GM23248 (cell line): Measurements from ENCODE around the gene COQ4. TPM values are rescaled to one million over a fixed set of nuclear protein-coding genes. Genes with fewer than 3 reads are reported as not detected.
A peak's percentile ranks its signal among the peaks of the same experiment; 100 is the strongest.

Source experiments
- DNase-seq: peaks from one replicate; pipeline ENCODE4 v3.0.0-alpha.2; 2015
- H2AFZ ChIP-seq: fragments of 200-600 bp; sonication (generic); 2 replicates; pipeline ENCODE4 v1.6.1; 2016; ENCODE audit warnings: antibody characterized with exemption
- H3F3A ChIP-seq: fragments of 200-600 bp; sonication (generic); 2 replicates; pipeline ENCODE4 v1.6.1; 2016; ENCODE audit warnings: mild to moderate bottlenecking, antibody characterized with exemption, mixed run types; ENCODE audit not compliant: insufficient read depth
- H3K27ac ChIP-seq: fragments of 200-600 bp; sonication (generic); 2 replicates; pipeline ENCODE4 v1.5.1; 2016; ENCODE audit warnings: mild to moderate bottlenecking
- H3K27me3 ChIP-seq: fragments of 200-600 bp; sonication (generic); replicated peaks from 2 replicates; pipeline ENCODE4 v1.6.1; 2016; ENCODE audit warnings: mild to moderate bottlenecking; ENCODE audit not compliant: insufficient read depth
- H3K36me3 ChIP-seq: fragments of 200-600 bp; sonication (generic); 2 replicates; pipeline ENCODE4 v1.6.1; 2016; ENCODE audit warnings: low read depth, mild to moderate bottlenecking
- H3K4me1 ChIP-seq: fragments of 200-600 bp; sonication (generic); 2 replicates; pipeline ENCODE4 v1.6.1; 2016; ENCODE audit warnings: mild to moderate bottlenecking; ENCODE audit not compliant: insufficient read depth
- H3K4me2 ChIP-seq: fragments of 200-600 bp; sonication (generic); one replicate; pipeline ENCODE4 v1.6.1; 2016; ENCODE audit warnings: mild to moderate bottlenecking; ENCODE audit not compliant: unreplicated experiment
- H3K4me3 ChIP-seq: fragments of 200-600 bp; sonication (generic); 2 replicates; pipeline ENCODE4 v1.5.1; 2016; ENCODE audit warnings: mild to moderate bottlenecking
- H3K79me2 ChIP-seq: fragments of 200-600 bp; sonication (generic); 2 replicates; pipeline ENCODE4 v1.6.1; 2016; ENCODE audit warnings: mild to moderate bottlenecking; ENCODE audit not compliant: insufficient read depth
- H3K9ac ChIP-seq: fragments of 200-600 bp; sonication (generic); 2 replicates; pipeline ENCODE4 v1.6.1; 2016; ENCODE audit warnings: mild to moderate bottlenecking
- H3K9me2 ChIP-seq: fragments of 200-600 bp; sonication (generic); 2 replicates; pipeline ENCODE4 v1.6.1; 2016; ENCODE audit warnings: mixed run types, mild to moderate bottlenecking, moderate library complexity; ENCODE audit not compliant: insufficient read depth
- H3K9me3 ChIP-seq: fragments of 200-600 bp; sonication (generic); one replicate; pipeline ENCODE4 v1.6.1; 2017; ENCODE audit warnings: low read depth
- H4K20me1 ChIP-seq: fragments of 200-600 bp; sonication (generic); 2 replicates; pipeline ENCODE4 v1.6.0; 2016; ENCODE audit not compliant: insufficient read depth
- EZH2 ChIP-seq: fragments of 200-600 bp; sonication (generic); IDR thresholded peaks from 2 replicates; pipeline ENCODE4 v1.6.1; 2018; ENCODE audit warnings: antibody characterized with exemption, mild to moderate bottlenecking; ENCODE audit not compliant: insufficient read depth, poor library complexity, severe bottlenecking
- EZH2phosphoT487 ChIP-seq: fragments of 200-600 bp; sonication (generic); IDR thresholded peaks from 2 replicates; pipeline ENCODE4 v1.6.1; 2018; ENCODE audit warnings: antibody characterized with exemption, moderate library complexity, mild to moderate bottlenecking, low read depth; ENCODE audit not compliant: insufficient read depth
- WGBS, 2 experiments: methylation state at CpG; one replicate each; pipeline ENCODE4 v1.1.6; 2015 to 2017; ENCODE audit warnings: low lambda C conversion rate in 2 of 2, low coverage in 1 of 2; ENCODE audit errors: missing lambda C conversion rate in 2 of 2; 5-methylcytosine and 5-hydroxymethylcytosine counted together
- in situ Hi-C: fragments of 300-500 bp; cut with MboI; formaldehyde crosslinking; loops from 2 replicates; pipeline ENCODE4 v1.15.0; 2020
- polyA plus RNA-seq: library from polyadenylated mRNA; unstranded; fragments of >200 nt; fragmentation: Nextera tagmentation; extraction: Ambion mirVana; gene quantifications from 2 replicates; pipeline ENCODE4 v1.2.1, GENCODE V29; 2016
- total RNA-seq: library from RNA; depleted of rRNA; stranded (reverse); fragments of >200 nt; shearing (Covaris generic); gene quantifications from 2 replicates; pipeline ENCODE4 v1.2.3, GENCODE V29; 2014

COQ4 gene
- total and polyA plus RNA-seq, 2 experiments from 2014 or later: 34.1 to 46.8 TPM

DNA sequence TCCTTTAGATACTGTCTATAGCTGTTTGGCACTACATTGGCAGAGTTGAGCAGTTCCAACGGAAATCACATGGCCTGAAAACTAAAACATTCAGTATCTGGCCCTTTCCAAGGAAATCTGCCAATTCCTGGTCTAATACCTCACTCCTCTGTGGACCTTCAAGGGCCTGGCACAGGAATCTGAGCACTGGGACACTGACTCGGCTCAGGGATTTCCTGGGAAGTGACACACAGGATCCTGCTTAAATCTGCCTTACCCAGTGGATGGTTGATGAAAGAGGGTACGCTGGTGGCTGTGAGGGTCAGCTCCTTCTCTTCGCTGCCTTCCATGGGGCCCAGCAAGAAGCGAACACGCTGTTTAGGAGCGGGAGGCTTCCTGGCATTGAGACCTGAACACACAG is 1.3 kb upstream of the COQ4 start:
- no peaks in the 10 kb centered on the region for H3K27me3 ChIP-seq
- in situ Hi-C loops: no loop called here
- 61 to 68% methylated on average over 7 of the region's 7 CpGs for WGBS, 2 experiments
- no peaks in the 10 kb centered on the region for H3K9me3 ChIP-seq
- peak; percentile 6 for DNase-seq
- H2AFZ ChIP-seq: no peak overlapping the region
- H3K4me2 ChIP-seq: peak overlapping the region; percentile 83
- peak overlapping the region; percentile 89; the same call in 1 of the 2 replicates for H3K27ac ChIP-seq
- no peaks in the 10 kb centered on the region for H3K9me2 ChIP-seq
- no peak for TF ChIP-seq EZH2phosphoT487
- no peak for TF ChIP-seq EZH2
- H4K20me1 ChIP-seq: no peaks in the 10 kb centered on the region
- no peaks in the 10 kb centered on the region for H3K36me3 ChIP-seq
- H3K4me3 ChIP-seq: peak overlapping the region; percentile 92
- peak overlapping the region; percentile 88 for H3K9ac ChIP-seq
- H3K79me2 ChIP-seq: peaks cover 57% of the 10 kb centered on the region
- H3F3A ChIP-seq: peaks cover 11% of the 10 kb centered on the region; the same call in 1 of the 2 replicates
- H3K4me1 ChIP-seq: peaks cover 13% of the 10 kb centered on the region

- 0 out of 2 replicates have a peak, but pooled peaks cover under 1% of the 10 kb centered on the region for H3K36me3 ChIP-seq
- H4K20me1 ChIP-seq: no peaks in the 10 kb centered on the region
- H3K9me3 ChIP-seq: no peaks in the 10 kb centered on the region
- H3K79me2 ChIP-seq: peaks cover 60% of the 10 kb centered on the region
- no peaks in the 10 kb centered on the region for H3K27me3 ChIP-seq
- peak overlapping the region; percentile 89 for H3K27ac ChIP-seq
- no peaks in the 10 kb centered on the region for H3K9me2 ChIP-seq
- 1 to 2% methylated on average over 21 of the region's 21 CpGs for WGBS, 2 experiments
- in situ Hi-C loops: no loop called here
- peak overlapping the region; percentile 92 for H3K4me3 ChIP-seq
- DNase-seq: no peak
- peaks cover 13% of the 10 kb centered on the region for H3K4me1 ChIP-seq
- peak overlapping the region; percentile 83 for H3K4me2 ChIP-seq
- H3K9ac ChIP-seq: peak overlapping the region; percentile 88
- peaks cover 11% of the 10 kb centered on the region; the same call in 1 of the 2 replicates for H3F3A ChIP-seq
- TF ChIP-seq EZH2 (no peak), EZH2phosphoT487 (no peak)
- H2AFZ ChIP-seq: peak overlapping the region; percentile 92
Observed at GRCh38 chr9:128321879-128322403, 698 bp upstream of the COQ4 start.

DNA sequence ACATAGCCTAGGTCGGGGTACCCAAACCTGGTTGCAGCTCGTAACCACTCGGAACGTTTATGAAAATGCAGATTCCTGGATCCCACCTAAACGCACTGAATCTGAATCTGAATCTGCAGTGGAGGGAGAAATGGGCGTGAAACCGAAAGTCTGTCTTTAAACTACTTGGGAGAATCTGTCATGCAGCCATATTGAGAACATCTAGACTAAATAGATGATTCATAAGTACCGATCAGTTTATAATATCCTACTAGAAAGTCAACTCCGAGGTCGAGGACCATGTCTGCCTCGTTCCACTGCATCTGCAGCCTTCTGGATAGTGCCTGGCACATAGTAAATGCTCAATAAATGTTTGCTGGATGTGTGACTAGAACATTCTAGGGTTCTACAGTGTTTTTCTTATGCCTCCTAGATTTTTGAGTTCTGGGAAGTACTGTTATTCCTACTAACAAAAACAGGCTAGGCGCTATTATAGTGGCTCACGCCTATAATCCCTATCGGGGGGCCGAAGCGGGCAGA is 632 bp downstream of the COQ4 start:
- no peaks in the 10 kb centered on the region for H3K9me2 ChIP-seq
- no peaks in the 10 kb centered on the region for H3K27me3 ChIP-seq
- H3K79me2 ChIP-seq: peaks cover 72% of the 10 kb centered on the region
- H2AFZ ChIP-seq: peak overlapping the region; percentile 92
- WGBS, 2 experiments: 25 to 28% methylated on average over 16 of the region's 16 CpGs
- peak overlapping the region; percentile 89 for H3K27ac ChIP-seq
- peak overlapping the region; percentile 92 for H3K4me3 ChIP-seq
- DNase-seq: peak; percentile 74
- H3K4me1 ChIP-seq: peaks cover 13% of the 10 kb centered on the region
- H4K20me1 ChIP-seq: no peaks in the 10 kb centered on the region
- TF ChIP-seq EZH2: no peak
- TF ChIP-seq EZH2phosphoT487: no peak
- in situ Hi-C loops: no loop called here
- H3F3A ChIP-seq: peaks cover 11% of the 10 kb centered on the region; the same call in 1 of the 2 replicates
- H3K9ac ChIP-seq: peak overlapping the region; percentile 88
- H3K36me3 ChIP-seq: 0 out of 2 replicates have a peak, but pooled peaks cover 9% of the 10 kb centered on the region
- H3K9me3 ChIP-seq: no peaks in the 10 kb centered on the region
- peak overlapping the region; percentile 83 for H3K4me2 ChIP-seq

DNA sequence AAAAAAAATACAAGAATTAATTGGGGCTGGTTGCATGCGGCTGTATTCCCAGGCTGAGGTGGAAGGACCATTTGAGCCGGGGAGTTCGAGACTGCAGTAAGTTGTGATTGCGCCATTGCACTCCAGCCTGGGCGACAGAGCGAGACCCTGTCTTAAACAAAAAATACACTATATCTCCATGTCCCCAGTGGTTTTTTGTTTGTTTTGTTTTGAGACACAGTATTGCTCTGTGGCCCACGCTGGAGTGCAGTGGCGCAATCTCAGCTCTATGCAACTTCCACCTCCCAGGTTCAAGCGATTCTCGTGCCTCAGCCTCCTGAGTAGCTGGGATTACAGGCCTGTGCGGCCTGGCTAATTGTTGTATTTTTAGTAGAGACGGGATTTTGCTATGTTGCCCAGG is 1.2 kb downstream of the COQ4 start:
- in situ Hi-C loops: no loop called here
- WGBS, 2 experiments: 87 to 91% methylated on average over 12 of the region's 12 CpGs
- Histone ChIP-seq H3K4me2 (peak overlapping the region; percentile 83), H2AFZ (no peak overlapping the region; the same call in 1 of the 2 replicates), H3K79me2 (peaks cover 73% of the 10 kb centered on the region), H3K36me3 (0 out of 2 replicates have a peak, but pooled peaks cover 9% of the 10 kb centered on the region), H4K20me1 (no peaks in the 10 kb centered on the region), H3K9ac (peak overlapping the region; percentile 88), H3K9me2 (no peaks in the 10 kb centered on the region), H3K27me3 (no peaks in the 10 kb centered on the region), H3K9me3 (no peaks in the 10 kb centered on the region), H3K27ac (peak overlapping the region; percentile 89), H3K4me3 (peak overlapping the region; percentile 92), H3F3A (peaks cover 11% of the 10 kb centered on the region; the same call in 1 of the 2 replicates), H3K4me1 (peaks cover 13% of the 10 kb centered on the region)
- DNase-seq: no peak
- TF ChIP-seq EZH2 (no peak), EZH2phosphoT487 (no peak)
